HG02763 (cell line): ENCODE measurements around the gene DDAH2.
"Not testable (repeated sequence)": the region's sequence is repeated elsewhere in the genome, so short reads cannot be mapped to it uniquely, and the experiment has no call there.

Source experiments
- ATAC-seq: cut with Tn5 transposase; IDR thresholded peaks from one replicate; pipeline ENCODE4 v1.9.1; 2021; ENCODE audit warnings: mild to moderate bottlenecking, moderate library complexity; ENCODE audit not compliant: unreplicated experiment

Gene DDAH2

GRCh38 chr6:31715022-31715958 is 13.8 kb downstream of the DDAH2 start, which contains the start of gene LY6G6D:
TSS of gene LY6G6D (plus strand) at chr6:31715348. CDS start at chr6:31715356, 8 bp downstream.
- ATAC-seq, result no peak

GRCh38 chr6:31713991-31714684 is 15.0 kb downstream of the DDAH2 start:
- ATAC-seq, result no peak

GRCh38 chr6:31713465-31713864 is 15.6 kb downstream of the DDAH2 start:
- no peak for ATAC-seq

DNA sequence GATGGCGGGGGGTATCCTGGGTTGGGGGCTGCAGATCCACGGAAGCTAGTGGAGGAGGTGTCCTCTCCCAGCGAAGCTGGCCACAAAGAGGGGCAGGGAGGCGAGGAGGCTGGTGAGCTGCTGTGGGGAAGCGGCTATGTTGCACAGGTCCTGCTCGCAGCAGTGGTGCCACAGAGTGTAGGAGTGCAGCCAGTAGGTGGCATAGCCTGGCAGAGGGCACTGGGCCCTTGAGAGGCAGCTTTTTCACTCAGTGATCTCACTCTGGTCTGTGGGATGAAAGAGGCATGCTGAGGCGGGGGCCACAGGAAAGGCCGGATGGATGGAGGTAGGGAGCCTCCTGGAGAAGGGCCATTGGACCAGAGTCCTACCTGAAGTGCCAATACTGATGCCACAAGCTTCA is 16.8 kb downstream of the DDAH2 start:
- ATAC-seq, result no peak

DNA sequence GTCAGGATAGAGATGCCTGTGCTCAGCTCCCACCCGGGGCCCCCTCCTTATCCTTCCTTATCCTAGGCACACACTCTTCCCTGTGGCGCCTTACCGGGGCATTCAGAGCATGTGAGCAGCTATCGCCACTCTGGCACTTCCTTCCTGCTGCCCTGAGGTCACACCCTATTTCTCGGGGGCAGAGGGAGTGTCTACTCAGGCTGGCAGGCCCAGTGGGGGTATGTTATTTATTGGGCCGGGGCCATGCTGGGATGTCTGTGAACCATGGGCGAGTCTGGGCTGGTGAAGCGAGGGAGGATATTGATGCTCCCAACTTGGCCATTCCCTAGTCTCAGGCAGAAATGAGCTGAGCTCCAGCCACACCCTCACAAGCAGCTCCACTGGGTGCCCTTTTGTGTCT is 17.9 kb downstream of the DDAH2 start:
- ATAC-seq, result no peak

DNA sequence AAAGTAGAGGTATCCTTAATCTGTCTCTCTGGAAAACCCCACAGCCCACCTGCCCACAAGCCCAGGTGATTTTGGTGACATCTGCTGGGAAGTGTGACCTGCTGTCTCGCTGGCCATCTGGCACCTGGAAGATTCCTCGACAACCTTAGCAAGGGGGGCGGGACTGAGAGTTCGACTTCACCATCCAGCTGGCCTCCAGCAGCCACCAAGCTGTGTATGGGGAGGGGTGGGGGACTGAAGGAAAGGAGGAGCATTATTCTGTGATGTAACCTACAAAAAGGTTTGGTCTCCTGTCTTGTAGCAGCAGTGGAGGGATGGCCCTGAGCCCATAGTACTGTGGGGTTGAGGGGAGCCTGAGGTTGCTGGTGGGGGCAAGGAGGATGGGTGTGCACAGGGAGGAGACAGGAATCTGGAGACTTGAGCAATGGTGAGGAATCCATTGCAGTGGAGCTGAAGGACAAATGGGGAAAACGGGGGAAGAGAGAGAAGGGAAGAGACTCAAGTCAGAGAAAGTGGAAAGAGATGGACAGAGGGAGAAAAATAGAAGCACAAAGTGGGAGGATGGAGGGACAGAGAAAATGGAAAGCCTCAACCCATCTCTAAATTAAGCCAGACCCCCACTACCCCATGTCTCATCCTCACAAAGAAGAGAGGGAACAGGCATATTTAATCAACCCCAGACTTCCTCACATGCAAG is 18.4 kb downstream of the DDAH2 start:
- ATAC-seq, result no peak

DNA sequence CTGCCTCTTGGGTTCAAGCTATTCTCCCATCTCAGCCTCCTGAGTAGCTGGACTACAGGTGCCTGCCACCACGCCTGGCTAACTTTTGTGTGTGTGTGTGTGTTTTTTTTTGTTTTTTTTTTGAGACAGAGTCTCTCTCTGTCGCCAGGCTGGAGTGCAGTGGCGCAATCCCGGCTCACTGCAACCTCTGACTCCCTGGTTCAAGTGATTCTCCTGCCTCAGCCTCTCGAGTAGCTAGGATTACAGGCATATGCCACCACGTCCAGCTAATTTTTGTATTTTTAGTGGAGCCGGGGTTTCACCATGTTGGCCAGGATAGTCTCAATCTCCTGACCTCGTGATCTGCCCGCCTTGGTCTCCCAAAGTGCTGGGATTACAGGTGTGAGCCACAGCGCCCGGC is 19.9 kb downstream of the DDAH2 start:
- ATAC-seq, result not testable (repeated sequence)

GRCh38 chr6:31708224-31708623 is 20.9 kb downstream of the DDAH2 start:
- no peak for ATAC-seq

DNA sequence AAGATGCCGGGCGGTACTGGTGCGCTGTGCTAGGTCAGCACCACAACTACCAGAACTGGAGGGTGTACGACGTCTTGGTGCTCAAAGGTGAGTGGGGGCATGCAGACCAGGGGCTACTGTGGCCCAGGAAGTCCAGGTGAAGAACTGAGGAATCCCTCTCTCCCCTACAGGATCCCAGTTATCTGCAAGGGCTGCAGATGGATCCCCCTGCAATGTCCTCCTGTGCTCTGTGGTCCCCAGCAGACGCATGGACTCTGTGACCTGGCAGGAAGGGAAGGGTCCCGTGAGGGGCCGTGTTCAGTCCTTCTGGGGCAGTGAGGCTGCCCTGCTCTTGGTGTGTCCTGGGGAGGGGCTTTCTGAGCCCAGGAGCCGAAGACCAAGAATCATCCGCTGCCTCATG is 21.4 kb downstream of the DDAH2 start:
- no peak for ATAC-seq

GRCh38 chr6:31706599-31706998 is 22.5 kb downstream of the DDAH2 start, which contains the start of gene LY6G6F:
TSS of gene LY6G6F (plus strand) at chr6:31706866. CDS start at chr6:31706907, 41 bp downstream.
- ATAC-seq, result no peak

DNA sequence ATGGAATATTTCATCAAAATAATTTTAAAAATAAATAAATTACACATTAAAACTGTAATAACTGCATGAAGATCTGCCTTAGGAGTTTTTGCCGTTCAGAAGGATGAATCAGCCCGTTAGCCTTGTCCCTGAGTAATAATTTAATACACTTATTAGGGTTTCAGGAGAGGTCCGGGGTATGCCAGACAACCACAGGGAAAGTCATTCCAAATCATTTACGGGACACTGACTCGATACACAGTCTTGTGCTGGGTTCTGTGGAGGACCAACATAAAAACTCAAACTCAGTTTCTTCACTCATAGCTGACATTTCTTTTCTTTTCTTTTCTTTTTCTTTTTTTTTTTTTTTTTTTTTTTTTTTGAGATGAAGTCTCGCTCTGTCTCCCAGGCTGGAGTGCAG is 23.2 kb downstream of the DDAH2 start:
- ATAC-seq, result no peak

DNA sequence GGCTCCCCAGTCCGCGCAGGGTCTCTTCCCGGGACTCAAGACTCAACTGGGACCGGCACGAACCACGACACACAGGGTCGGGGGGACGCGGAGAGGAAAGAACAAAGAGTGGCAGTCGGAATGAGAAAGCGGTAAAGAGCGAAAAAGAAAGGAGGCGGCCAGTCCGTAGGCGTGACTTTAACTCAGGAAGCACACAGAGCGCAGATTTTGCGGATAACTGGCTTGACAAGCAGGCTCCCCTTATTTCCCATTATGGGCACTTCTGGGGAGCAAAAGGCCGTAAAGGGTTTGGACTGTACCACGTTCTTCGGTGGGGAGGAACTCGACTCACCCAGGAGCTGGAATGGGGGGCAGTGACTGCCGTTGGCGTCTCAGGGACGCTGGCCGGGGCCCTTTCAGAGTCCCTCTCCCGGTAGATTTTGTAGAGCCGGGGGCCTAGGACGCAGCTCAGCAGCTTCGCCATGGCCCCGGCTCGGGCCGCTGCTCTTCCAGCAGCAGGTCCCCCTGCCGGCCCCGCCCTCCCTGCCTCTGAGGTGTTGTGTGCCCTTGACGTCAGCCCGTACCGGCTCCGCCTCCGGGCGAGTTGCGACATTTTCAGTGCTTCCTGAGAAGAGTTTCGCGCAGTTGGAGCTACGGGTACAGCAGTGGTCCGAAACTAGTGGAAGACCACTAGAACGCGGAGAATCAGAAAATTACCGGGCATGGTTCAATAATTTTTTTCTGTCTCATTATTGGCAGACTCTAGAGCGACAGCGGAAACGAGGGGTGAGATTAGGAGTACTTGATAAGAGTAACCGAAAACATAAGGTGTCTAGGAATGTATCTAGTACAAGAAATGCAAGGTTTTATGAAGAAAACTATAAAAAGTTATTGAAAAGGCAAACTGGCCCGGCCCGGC is 26.0 kb downstream of the DDAH2 start, which contains the start of gene ABHD16A:
ABHD16A (minus strand) TSS at position 506 of the 898 bp plus-strand sequence; CDS start at position 463, 43 bp downstream.
- ATAC-seq, result peak; percentile 83

DNA sequence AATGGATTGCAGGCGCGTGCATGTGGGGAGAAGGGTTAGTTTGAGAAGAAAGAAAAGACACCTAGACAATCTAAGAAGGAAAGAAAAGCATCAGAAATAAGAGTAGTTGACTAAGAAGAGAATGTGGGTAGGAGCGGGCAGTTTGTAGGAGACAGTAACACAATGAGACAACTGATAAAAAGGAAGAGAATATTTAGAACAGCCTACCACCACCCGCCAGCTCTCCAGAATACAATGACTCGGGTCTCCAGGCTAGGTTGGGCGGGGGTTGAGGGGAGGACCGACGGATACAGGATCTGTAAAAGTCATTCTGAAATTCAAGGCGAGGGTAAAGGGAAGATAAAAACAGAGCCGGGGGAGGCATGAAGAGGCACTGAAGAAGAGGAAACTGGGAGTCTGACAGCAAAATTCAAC is 26.7 kb downstream of the DDAH2 start:
- no peak for ATAC-seq

- ATAC-seq, result no peak
Observed at GRCh38 chr6:31701666-31702404, 27.3 kb downstream of the DDAH2 start.

DNA sequence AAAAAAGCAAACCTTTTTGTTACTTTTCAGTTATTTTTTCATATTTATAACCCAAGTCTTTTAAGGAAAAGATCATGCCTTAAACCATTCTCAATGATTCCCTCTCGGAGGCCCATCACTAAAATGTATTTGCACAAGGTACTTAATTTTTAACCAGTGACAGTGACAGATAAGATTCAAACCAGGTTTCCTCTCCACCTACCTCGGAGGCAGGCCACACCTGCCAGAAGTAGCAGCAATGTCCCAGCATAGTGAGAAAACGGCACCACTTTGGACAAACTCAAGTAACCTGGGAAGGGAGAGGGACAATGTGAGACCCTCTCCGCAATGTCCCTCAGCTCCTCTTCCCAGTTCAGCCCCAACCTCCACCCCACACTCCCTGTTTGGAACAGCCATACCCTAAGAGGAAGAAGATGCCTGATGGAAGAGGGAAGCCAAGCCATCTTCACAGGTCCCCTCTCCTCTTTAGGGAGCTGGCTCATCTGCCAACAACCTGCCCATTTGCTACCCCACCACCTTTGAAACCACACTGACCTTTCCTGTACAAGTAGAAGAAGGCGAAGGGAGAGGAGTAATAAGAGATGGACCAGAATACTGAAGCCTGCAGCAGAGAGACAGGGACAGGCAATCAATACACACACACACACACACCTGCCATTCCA is 28.2 kb downstream of the DDAH2 start:
- ATAC-seq, result no peak

DNA sequence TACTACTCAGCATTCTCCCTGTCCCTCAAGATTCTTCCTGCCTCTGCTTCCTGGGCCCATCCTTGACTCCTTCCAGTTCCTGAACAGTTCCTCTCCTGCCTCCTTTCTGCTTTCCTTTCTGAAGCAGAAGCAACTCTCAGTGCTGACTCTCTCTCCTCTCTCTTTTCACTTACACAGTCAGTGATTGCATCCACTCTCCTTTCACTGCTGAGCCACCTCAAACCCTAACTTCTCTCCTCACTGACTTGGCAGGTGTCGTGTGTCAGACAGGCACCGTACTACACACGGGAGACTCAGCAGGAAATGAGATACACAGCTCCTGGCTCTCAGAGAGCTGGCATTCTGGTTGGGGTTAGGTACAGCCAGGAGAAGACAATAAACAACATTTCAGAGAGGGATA is 31.5 kb downstream of the DDAH2 start:
- ATAC-seq, result no peak

DNA sequence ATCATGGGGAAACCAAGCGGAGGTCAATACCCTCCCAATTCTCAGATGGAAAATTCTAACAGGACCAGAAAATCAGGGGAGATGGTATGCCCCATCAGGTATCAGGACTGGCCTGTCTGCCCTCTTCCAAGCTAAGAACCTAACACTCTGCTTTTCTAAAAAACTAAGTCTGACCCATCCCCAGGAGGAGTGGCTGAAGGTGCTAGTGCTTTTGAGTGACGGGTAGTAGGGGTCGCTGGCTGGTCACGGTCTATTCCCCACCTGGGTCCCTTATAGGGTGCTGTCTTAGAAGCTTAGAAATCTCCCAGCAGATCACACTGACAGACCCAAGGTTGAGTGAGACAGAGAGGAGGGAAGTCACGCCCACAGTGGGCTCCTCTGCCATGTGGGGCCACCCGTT is 35.6 kb downstream of the DDAH2 start:
- no peak for ATAC-seq

- ATAC-seq, result no peak
Observed at GRCh38 chr6:31692886-31693285, 36.2 kb downstream of the DDAH2 start.

DNA sequence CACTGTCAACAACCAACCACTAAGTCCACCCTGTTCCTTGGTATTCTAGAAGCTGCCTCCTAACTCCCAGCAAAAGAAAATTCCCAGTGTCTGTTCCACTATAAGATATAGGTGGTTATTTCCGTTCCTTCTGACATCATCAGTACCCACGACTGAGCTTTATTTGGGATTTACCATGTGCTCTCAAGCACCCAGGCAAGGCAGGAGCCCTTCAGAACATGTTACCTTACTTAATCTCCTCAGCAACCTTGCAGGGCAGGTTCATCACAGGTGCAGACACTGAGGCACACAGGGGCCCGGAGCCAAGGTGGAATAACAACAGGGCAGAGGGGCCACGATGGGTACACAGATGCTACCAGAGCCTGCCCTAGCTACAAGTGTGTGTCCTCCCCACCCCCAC is 36.7 kb downstream of the DDAH2 start:
- no peak for ATAC-seq
